IMR-90 (cell line): ENCODE results near the gene ENAH. TPM values are rescaled to one million over a fixed set of nuclear protein-coding genes. Genes with fewer than 3 reads are reported as not detected.

ENCODE experiments used
- ATAC-seq: fragments of 200-7000 bp; cut with Tn5 transposase; 2 replicates; pipeline ENCODE4 v1.9.1; 2020; ENCODE audit warnings: low read depth, mild to moderate bottlenecking, moderate library complexity
- BruUV-seq: library from RNA; stranded (reverse); fragments of 400-500 nt; replicated peaks from 2 replicates; lab custom pipeline; 2021; lab: Mats Ljungman, UMichigan
- CTCF ChIA-PET: fragments of 300-600 bp; formaldehyde crosslinking; extraction: SDS; loops from one replicate; lab custom pipeline; 2021; ENCODE audit warnings: antibody characterized with exemption; lab: Yijun Ruan, JAX
- POLR2A ChIA-PET: fragments of 300-600 bp; sonication (Branson Sonifier 250); formaldehyde crosslinking; loops from one replicate; lab custom pipeline; 2022; ENCODE audit warnings: antibody characterized with exemption; ENCODE audit not compliant: unreplicated experiment; lab: Charles Lee
- DNase-seq: peaks from one replicate; pipeline ENCODE4 v3.0.0; 2013
- H2AFZ ChIP-seq: replicated peaks from 2 replicates; pipeline ENCODE3; 2013; ENCODE audit warnings: low read length, mild to moderate bottlenecking; ENCODE audit not compliant: poor library complexity
- H2AK5ac ChIP-seq: 2 replicates; pipeline ENCODE4 v1.6.1; 2013; ENCODE audit warnings: low read depth, low read length, inconsistent platforms
- H2AK9ac ChIP-seq: replicated peaks from 2 replicates; pipeline ENCODE3; 2013; ENCODE audit warnings: mild to moderate bottlenecking, low read depth, low read length, moderate library complexity; ENCODE audit not compliant: poor library complexity
- H2BK120ac ChIP-seq: 2 replicates; pipeline ENCODE4 v1.6.1; 2013; ENCODE audit warnings: low read depth, low read length, inconsistent platforms
- H2BK15ac ChIP-seq: 3 replicates; pipeline ENCODE4 v1.6.1; 2013; ENCODE audit warnings: low read depth, low read length, inconsistent platforms
- H2BK20ac ChIP-seq: 2 replicates; pipeline ENCODE4 v1.6.1; 2013; ENCODE audit warnings: low read depth, mild to moderate bottlenecking, inconsistent platforms, low read length, moderate library complexity
- H2BK5ac ChIP-seq: 2 replicates; pipeline ENCODE4 v1.6.1; 2013; ENCODE audit warnings: mild to moderate bottlenecking, low read depth, low read length, inconsistent platforms; ENCODE audit not compliant: poor library complexity, severe bottlenecking
- H3K14ac ChIP-seq: replicated peaks from 2 replicates; pipeline ENCODE4 v1.6.1; 2013; ENCODE audit warnings: low read depth, low read length, inconsistent platforms
- H3K18ac ChIP-seq: 2 replicates; pipeline ENCODE4 v1.6.1; 2013; ENCODE audit warnings: low read depth, low read length, control low read depth
- H3K23ac ChIP-seq: 2 replicates; pipeline ENCODE4 v1.6.1; 2013; ENCODE audit warnings: low read depth, low read length, inconsistent platforms
- H3K27ac ChIP-seq: 2 replicates; pipeline ENCODE4 v1.5.1; 2013; ENCODE audit warnings: mild to moderate bottlenecking, control low read depth, low read length; ENCODE audit not compliant: insufficient read depth
- H3K27me3 ChIP-seq: 2 replicates; pipeline ENCODE4 v1.6.1; 2013; ENCODE audit warnings: low read length; ENCODE audit not compliant: control insufficient read depth, insufficient read depth
- H3K36me3 ChIP-seq: 2 replicates; pipeline ENCODE4 v1.6.1; 2013; ENCODE audit warnings: low read length, mixed read lengths; ENCODE audit not compliant: control insufficient read depth, insufficient read depth
- H3K4ac ChIP-seq: 2 replicates; pipeline ENCODE4 v1.6.1; 2013; ENCODE audit warnings: low read depth, low read length, inconsistent platforms
- H3K4me1 ChIP-seq: 2 replicates; pipeline ENCODE4 v1.6.1; 2013; ENCODE audit warnings: low read length, mixed read lengths; ENCODE audit not compliant: control insufficient read depth, insufficient read depth
- H3K4me2 ChIP-seq: 2 replicates; pipeline ENCODE4 v1.6.1; 2013; ENCODE audit warnings: low read depth, mild to moderate bottlenecking, control low read depth, low read length, moderate library complexity
- H3K4me3 ChIP-seq: 2 replicates; pipeline ENCODE4 v1.5.1; 2013; ENCODE audit warnings: low read depth, mild to moderate bottlenecking, control low read depth, low read length, moderate library complexity; ENCODE audit not compliant: insufficient read depth
- H3K56ac ChIP-seq: 2 replicates; pipeline ENCODE4 v1.6.1; 2013; ENCODE audit warnings: low read length, inconsistent platforms; ENCODE audit not compliant: insufficient read depth; ENCODE audit errors: extremely low read depth
- H3K79me1 ChIP-seq, 2 experiments: 2 replicates each; pipeline ENCODE4 v1.6.1; 2013; ENCODE audit warnings: low read length in 2 of 2, inconsistent platforms in 1 of 2, low read depth in 1 of 2
- H3K9ac ChIP-seq: 2 replicates; pipeline ENCODE4 v1.6.1; 2013; ENCODE audit warnings: low read depth, low read length, control low read depth
- H3K9me1 ChIP-seq: 2 replicates; pipeline ENCODE4 v1.6.1; 2013; ENCODE audit warnings: low read length, inconsistent platforms; ENCODE audit not compliant: insufficient read depth
- H3K9me3 ChIP-seq: 2 replicates; pipeline ENCODE4 v1.6.1; 2013; ENCODE audit warnings: low read length; ENCODE audit not compliant: control insufficient read depth, insufficient read depth
- H4K20me1 ChIP-seq: 2 replicates; pipeline ENCODE4 v1.6.1; 2013; ENCODE audit warnings: low read length, inconsistent platforms; ENCODE audit not compliant: insufficient read depth
- H4K5ac ChIP-seq: 2 replicates; pipeline ENCODE4 v1.6.1; 2013; ENCODE audit warnings: mild to moderate bottlenecking, low read depth, low read length, control low read depth
- H4K8ac ChIP-seq, 2 experiments: 2 replicates each; pipeline ENCODE4 v1.6.1; 2013; ENCODE audit warnings: low read depth in 2 of 2, low read length in 2 of 2, control low read depth in 1 of 2, inconsistent platforms in 1 of 2
- H4K91ac ChIP-seq: 2 replicates; pipeline ENCODE4 v1.6.1; 2013; ENCODE audit warnings: low read depth, low read length, inconsistent platforms; ENCODE audit not compliant: insufficient read depth
- BHLHE40 ChIP-seq: fragments of 150-350 bp; IDR thresholded peaks from 2 replicates; pipeline ENCODE4 v1.6.1; 2016; ENCODE audit warnings: mild to moderate bottlenecking, low read depth, low read length
- CEBPB ChIP-seq: IDR thresholded peaks from 2 replicates; pipeline ENCODE4 v1.6.1; 2012; ENCODE audit warnings: low read depth, low read length, improper control_type of control experiment
- CTCF ChIP-seq: conservative IDR thresholded peaks from 2 replicates; pipeline ENCODE4 v1.5.1; 2012; ENCODE audit warnings: mild to moderate bottlenecking, low read depth, low read length, improper control_type of control experiment
- ELK1 ChIP-seq: fragments of 150-350 bp; IDR thresholded peaks from 2 replicates; pipeline ENCODE4 v1.6.1; 2016; ENCODE audit warnings: low read depth, mild to moderate bottlenecking, low read length, moderate library complexity, borderline replicate concordance
- FOS ChIP-seq: fragments of 150-350 bp; IDR thresholded peaks from 2 replicates; pipeline ENCODE4 v1.6.1; 2016; ENCODE audit warnings: low read depth, low read length
- MAFK ChIP-seq: IDR thresholded peaks from 2 replicates; pipeline ENCODE4 v1.6.1; 2012; ENCODE audit warnings: low read depth, low read length, improper control_type of control experiment
- MXI1 ChIP-seq: IDR thresholded peaks from 2 replicates; pipeline ENCODE4 v1.6.1; 2012; ENCODE audit warnings: low read depth, mild to moderate bottlenecking, low read length, moderate library complexity, borderline replicate concordance
- RAD21 ChIP-seq: IDR thresholded peaks from 2 replicates; pipeline ENCODE4 v1.6.1; 2012; ENCODE audit warnings: low read length, improper control_type of control experiment
- RCOR1 ChIP-seq: IDR thresholded peaks from 2 replicates; pipeline ENCODE4 v1.6.1; 2012; ENCODE audit warnings: mild to moderate bottlenecking, low read length, improper control_type of control experiment; ENCODE audit not compliant: insufficient replicate concordance
- RFX5 ChIP-seq: IDR thresholded peaks from 2 replicates; pipeline ENCODE4 v1.8.0; 2012; ENCODE audit warnings: low read depth, mild to moderate bottlenecking, low read length, moderate library complexity
- USF2 ChIP-seq: fragments of 150-350 bp; IDR thresholded peaks from 2 replicates; pipeline ENCODE4 v1.6.1; 2017; ENCODE audit warnings: mild to moderate bottlenecking, antibody characterized with exemption, low read length, low read depth
- dilution Hi-C: fragments of 300-500 bp; cut with HindIII; formaldehyde crosslinking; loops from one replicate; pipeline ENCODE4 v1.14.3; 2018; ENCODE audit warnings: low sequenced_read_pairs; ENCODE audit not compliant: unreplicated experiment
- in situ Hi-C: fragments of 300-500 bp; cut with MboI; formaldehyde crosslinking; loops from 3 replicates; pipeline ENCODE4 v1.14.3; 2019; ENCODE audit warnings: low sequenced_read_pairs, inconsistent platforms, mixed read lengths
- intact Hi-C: fragments of 100-400 bp; cut with micrococcal nuclease; formaldehyde crosslinking; loops from 2 replicates; pipeline ENCODE4 v1.10.0; 2022
- polyA plus RNA-seq, 3 experiments: library from polyadenylated mRNA; depleted of rRNA; stranded (reverse); fragments of >200 nt; gene quantifications; 2 replicates each; pipeline ENCODE4 v1.2.3, GENCODE V29; 2012; ENCODE audit warnings: low replicate concordance in 1 of 3
- total RNA-seq: library from RNA; depleted of rRNA; stranded (reverse); fragments of >200 nt; gene quantifications from 2 replicates; pipeline ENCODE4 v1.2.3, GENCODE V29; 2012

The ENAH gene
- total and polyA plus RNA-seq, 2 of the 4 experiments (the other 2 are of a cell fraction) = 61.3 to 86.9 TPM

GRCh38 chr1:225635649-225636048 is 17.3 kb downstream of the ENAH start:
- dilution Hi-C loops (no loop called here), intact Hi-C loops (loop anchor here (5.0 kb wide), 1 partner anchor 33 kb away; no protein-coding TSS in a partner anchor), in situ Hi-C loops (no loop called here)
- Histone ChIP-seq H3K9me1 (no peaks in the 10 kb centered on the region; the same call in 1 of the 2 replicates), H3K18ac (no peak overlapping the region), H2BK15ac (no peak overlapping the region), H3K9me3 (no peaks in the 10 kb centered on the region), H3K4me1 (peaks cover 3% of the 10 kb centered on the region), H2AFZ (no peak overlapping the region), H4K91ac (no peak overlapping the region), H3K56ac (no peak overlapping the region), H2AK9ac (no peak overlapping the region), H3K27me3 (no peaks in the 10 kb centered on the region), H4K5ac (no peak overlapping the region), H3K4me3 (no peak overlapping the region), H2BK120ac (no peak overlapping the region), H3K23ac (no peak overlapping the region), H3K4ac (no peak overlapping the region), H3K4me2 (no peak overlapping the region), H2BK5ac (no peak overlapping the region), H3K27ac (no peak overlapping the region), H4K20me1 (peaks cover 71% of the 10 kb centered on the region), H4K8ac (no peak overlapping the region), H2AK5ac (no peak overlapping the region), H3K14ac (no peak overlapping the region), H3K9ac (no peak overlapping the region), H3K79me1 (peaks cover 30 to 71% of the 10 kb centered on the region in 2 experiments), H2BK20ac (no peak overlapping the region), H3K36me3 (peaks cover 4% of the 10 kb centered on the region)
- no TSS peak for BruUV-seq
- ATAC-seq (peak; percentile 51), DNase-seq (no peak)
- TF ChIP-seq CTCF (no peak), RCOR1 (no peak), FOS (no peak), USF2 (peak; percentile 40; the same call in 1 of the 2 replicates), MXI1 (peak; percentile 42; the same call in 1 of the 2 replicates), CEBPB (no peak), MAFK (no peak), ELK1 (no peak), RFX5 (no peak), RAD21 (no peak), BHLHE40 (no peak)
- ChIA-PET POLR2A (no interaction called here), CTCF (interaction anchor here (0.6 to 0.9 kb wide), 2 partner anchors 13 to 16 kb away, joined by 3 read pairs; no protein-coding TSS in a partner anchor)
